Endothelial cell of umbilical vein (primary cell): ENCODE data around the gene ASCL5. TPM values are rescaled to one million over a fixed set of nuclear protein-coding genes. Genes with fewer than 3 reads are reported as not detected.

ENCODE experiments used
- BruUV-seq: library from RNA; stranded (reverse); fragments of 400-500 nt; replicated peaks from 2 replicates; lab custom pipeline; 2021; lab: Mats Ljungman, UMichigan
- CTCF ChIA-PET: fragments of 300-600, 350-600 bp; sonication (Branson Sonifier 250); formaldehyde crosslinking; loops from one replicate; lab custom pipeline; 2021; ENCODE audit warnings: antibody characterized with exemption, inconsistent platforms; lab: Charles Lee
- POLR2A ChIA-PET: fragments of 300-600, 350-600 bp; sonication (Branson Sonifier 250); formaldehyde crosslinking; loops from one replicate; lab custom pipeline; 2021; ENCODE audit warnings: antibody characterized with exemption, inconsistent platforms; lab: Charles Lee
- DNase-seq: peaks from one replicate; pipeline ENCODE4 v3.0.0-alpha.2; 2011; ENCODE audit warnings: low read depth, low spot score
- FAIRE-seq: peaks from 2 replicates; lab custom pipeline; 2011; peaks lifted over from hg19 to GRCh38; lab: Jason Lieb, UNC
- H2AFZ ChIP-seq: 2 replicates; pipeline ENCODE4 v1.6.0; 2012; ENCODE audit warnings: low read depth, low read length, control low read depth, inconsistent platforms
- H3K27ac ChIP-seq: 2 replicates; pipeline ENCODE4 v1.5.1; 2011; ENCODE audit warnings: low read depth, mild to moderate bottlenecking, control low read depth, low read length, moderate library complexity; ENCODE audit not compliant: insufficient read depth
- H3K27me3 ChIP-seq, 2 experiments: 2 replicates each; pipeline versions ENCODE4 v1.6.0 to v1.6.1; 2011; ENCODE audit warnings: low read length in 2 of 2, mixed read lengths in 1 of 2; ENCODE audit not compliant: control insufficient read depth in 2 of 2, insufficient read depth in 2 of 2
- H3K36me3 ChIP-seq, 2 experiments: 2 replicates in 1 of 2; 3 replicates in 1 of 2; pipeline ENCODE4 v1.5.1; 2011; ENCODE audit warnings: low read length in 2 of 2, mild to moderate bottlenecking in 1 of 2, moderate library complexity in 1 of 2; ENCODE audit not compliant: control insufficient read depth in 2 of 2, insufficient read depth in 2 of 2; ENCODE audit errors: extremely low read depth in 1 of 2
- H3K4me1 ChIP-seq: 3 replicates; pipeline ENCODE4 v1.5.1; 2011; ENCODE audit warnings: mild to moderate bottlenecking, low read length; ENCODE audit not compliant: control insufficient read depth, insufficient read depth; ENCODE audit errors: extremely low read depth
- H3K4me2 ChIP-seq: 2 replicates; pipeline ENCODE4 v1.6.1; 2011; ENCODE audit warnings: low read length, control low read depth, mixed read lengths; ENCODE audit not compliant: insufficient read depth
- H3K4me3 ChIP-seq, 3 experiments: fragments of 200-600 bp in 1 of 3; sonication (generic), shearing (Covaris generic) in 1 of 3; replicated peaks in 1 of 3; 2 replicates each; pipeline ENCODE4 v1.5.1; 2011 to 2016; ENCODE audit warnings: control low read depth in 3 of 3, low read length in 3 of 3, mild to moderate bottlenecking in 2 of 3, inconsistent platforms in 1 of 3, low read depth in 1 of 3, moderate library complexity in 1 of 3; ENCODE audit not compliant: insufficient read depth in 1 of 3
- H3K79me2 ChIP-seq: 2 replicates; pipeline ENCODE4 v1.6.0; 2012; ENCODE audit warnings: low read length, inconsistent platforms; ENCODE audit not compliant: control insufficient read depth, insufficient read depth
- H3K9ac ChIP-seq: replicated peaks from 2 replicates; pipeline ENCODE3; 2011; ENCODE audit warnings: low read length, control low read depth; ENCODE audit not compliant: insufficient read depth; ENCODE audit errors: extremely low read depth
- H3K9me1 ChIP-seq: replicated peaks from 3 replicates; pipeline ENCODE4 v1.6.0; 2011; ENCODE audit warnings: mild to moderate bottlenecking, low read length; ENCODE audit not compliant: control insufficient read depth, insufficient read depth; ENCODE audit errors: extremely low read depth
- H3K9me3 ChIP-seq: replicated peaks from 2 replicates; pipeline ENCODE4 v1.5.1; 2012; ENCODE audit warnings: low read length, inconsistent platforms; ENCODE audit not compliant: control insufficient read depth, insufficient read depth
- H4K20me1 ChIP-seq: replicated peaks from 2 replicates; pipeline ENCODE3; 2011; ENCODE audit warnings: mild to moderate bottlenecking, low read length; ENCODE audit not compliant: control insufficient read depth, insufficient read depth; ENCODE audit errors: extremely low read depth
- CTCF ChIP-seq, 2 donors: IDR thresholded peaks; 1 replicate in 1 of 2; 2 replicates in 1 of 2; pipeline ENCODE4 v1.5.1; 2011; ENCODE audit warnings: low read length in 2 of 2, mild to moderate bottlenecking in 2 of 2, moderate library complexity in 2 of 2, control low read depth in 1 of 2, inconsistent platforms in 1 of 2, low read depth in 1 of 2; ENCODE audit not compliant: insufficient read depth in 1 of 2; ENCODE audit errors: extremely low read depth in 1 of 2
- EZH2 ChIP-seq: IDR thresholded peaks from 2 replicates; pipeline ENCODE4 v1.6.1; 2012; ENCODE audit warnings: borderline replicate concordance, low read depth, mild to moderate bottlenecking, moderate library complexity, low read length, inconsistent platforms; ENCODE audit not compliant: severe bottlenecking
- FOS ChIP-seq: IDR thresholded peaks from 2 replicates; pipeline ENCODE4 v1.6.1; 2011; ENCODE audit warnings: mild to moderate bottlenecking, low read length, moderate library complexity, borderline replicate concordance; ENCODE audit not compliant: insufficient read depth
- GATA2 ChIP-seq: IDR thresholded peaks from 2 replicates; pipeline ENCODE4 v1.7.0; 2011; ENCODE audit warnings: low read depth, mild to moderate bottlenecking, moderate library complexity, mixed read lengths, low read length; ENCODE audit not compliant: insufficient read length, insufficient read depth
- JUN ChIP-seq: IDR thresholded peaks from 2 replicates; pipeline ENCODE4 v1.6.1; 2011; ENCODE audit warnings: borderline replicate concordance, low read depth; ENCODE audit not compliant: insufficient read length, insufficient read depth
- MAX ChIP-seq: IDR thresholded peaks from 2 replicates; pipeline ENCODE4 v1.6.1; 2011; ENCODE audit not compliant: insufficient read depth, insufficient read length
- MYC ChIP-seq: IDR thresholded peaks from one replicate; pipeline ENCODE4 v1.6.1; 2011; ENCODE audit warnings: mild to moderate bottlenecking, low read depth, low read length
- POLR2A ChIP-seq: IDR thresholded peaks from 2 replicates; pipeline ENCODE4 v1.6.1; 2012; ENCODE audit warnings: low read depth, mild to moderate bottlenecking, control low read depth, low read length
- POLR2AphosphoS5 ChIP-seq: IDR thresholded peaks from 2 replicates; pipeline ENCODE4 v1.6.1; 2012; ENCODE audit warnings: low read depth, mild to moderate bottlenecking, control low read depth, low read length, moderate library complexity; ENCODE audit not compliant: insufficient read depth
- dilution Hi-C: fragments of 300-500 bp; cut with MboI; formaldehyde crosslinking; loops from one replicate; pipeline ENCODE4 v1.15.0; 2019; ENCODE audit warnings: low sequenced_read_pairs; ENCODE audit not compliant: extremely low pct_ligation_motif_present
- intact Hi-C: fragments of 100-400 bp; cut with micrococcal nuclease; formaldehyde crosslinking; loops from one replicate; pipeline ENCODE4 v1.10.0; 2022
- polyA plus RNA-seq, 4 experiments: library from polyadenylated mRNA; depleted of rRNA in 3 of 4; stranded (reverse) in 3 of 4; unstranded in 1 of 4; fragments of >200 nt; gene quantifications; 2 replicates each; pipeline versions ENCODE4 v1.2.1 to v1.2.3, GENCODE V29; 2011 to 2012; ENCODE audit warnings: missing spikeins in 1 of 4
- total RNA-seq: library from RNA; stranded (reverse); gene quantifications from 2 replicates; pipeline ENCODE4 v1.2.3, GENCODE V29; 2021

The ASCL5 gene
- total and polyA plus RNA-seq, 2 donors (not counting 3 experiments of a cell fraction or from before 2014, with no cell fraction given) = not detected

- Histone ChIP-seq H3K4me1 (no peaks in the 10 kb centered on the region), H2AFZ (no peak overlapping the region), H3K9ac (no peak overlapping the region), H3K4me3 (no peak overlapping the region), H3K79me2 (no peaks in the 10 kb centered on the region), H3K9me1 (no peaks in the 10 kb centered on the region), H3K9me3 (no peaks in the 10 kb centered on the region), H4K20me1 (no peaks in the 10 kb centered on the region), H3K27ac (no peak overlapping the region), H3K36me3 (no peaks in the 10 kb centered on the region), H3K4me2 (no peak overlapping the region), H3K27me3 (peaks cover 17 to 26% of the 10 kb centered on the region in 2 experiments)
- no peak for TF ChIP-seq FOS
- TF ChIP-seq POLR2AphosphoS5 = no peak
- TF ChIP-seq POLR2A = no peak
- TF ChIP-seq MYC = no peak
- no peak for TF ChIP-seq MAX
- TF ChIP-seq GATA2 = no peak
- TF ChIP-seq JUN = no peak
- no peak for TF ChIP-seq CTCF (IDR thresholded peaks at IDR 0.05; ENCODE audit: extremely low read depth in 1 of 2, insufficient read depth in 1 of 2, low read depth in 1 of 2, low read length in 2 of 2)
- no peak for TF ChIP-seq EZH2
- DNase-seq (no peak), FAIRE-seq (no peak)
- ChIA-PET CTCF (interaction anchor here (1.1 to 1.5 kb wide), 3 partner anchors 13 to 140 kb away, joined by 3 to 5 read pairs (median 5); no protein-coding TSS in a partner anchor), POLR2A (interaction anchor here (0.6 kb wide), 1 partner anchor 23 kb away, joined by 3 read pairs; no protein-coding TSS in a partner anchor)
- dilution Hi-C loops (no loop called here), intact Hi-C loops (loop anchor here (5.0 to 10.0 kb wide), 4 partner anchors 69 to 557 kb away; partner anchors contain the start of genes INAVA and KIF14)
- no TSS peak for BruUV-seq
These were observed 15.3 kb downstream of the ASCL5 start for GRCh38 chr1:201111672-201112071.
